Measurements from ENCODE around the gene CEP95.

The CEP95 gene

GRCh38 chr17:64496348-64496785 is 10.4 kb upstream of the CEP95 start:
- CTCF ChIA-PET = interaction anchor here (1.0 to 5.9 kb wide), 7 partner anchors 9 to 136 kb away, joined by 3 to 33 read pairs (median 4); partner anchors contain the start of genes CEP95 and DDX5
- DNase-seq (ENCODE audit: extremely low spot score) = no peak
- no peak for TF ChIP-seq CTCF (IDR thresholded peaks at IDR 0.05; ENCODE audit: control extremely low read depth, extremely low read depth, low read depth, missing control alignments)
- POLR2A ChIA-PET = interaction anchor here (0.6 to 5.2 kb wide), 6 partner anchors 10 to 236 kb away, joined by 3 to 89 read pairs (median 6); partner anchors contain the start of genes CEP95 and DDX5

GRCh38 chr17:64496786-64497564 is 9.8 kb upstream of the CEP95 start, which contains the start of gene POLG2:
Gene POLG2, minus strand, starts transcription at chr17:64497054. Its CDS starts 86 bp downstream, at chr17:64496968.
- TF ChIP-seq CTCF (IDR thresholded peaks at IDR 0.05; ENCODE audit: control extremely low read depth, extremely low read depth, low read depth, missing control alignments) = peak; percentile 67
- peak; percentile 93 for DNase-seq (ENCODE audit: extremely low spot score)
- ChIA-PET CTCF (interaction anchor here (1.0 to 5.9 kb wide), 10 partner anchors 8 to 152 kb away, joined by 3 to 33 read pairs (median 4); partner anchors contain the start of genes CEP95 and DDX5), POLR2A (interaction anchor here (0.6 to 5.2 kb wide), 6 partner anchors 9 to 235 kb away, joined by 3 to 89 read pairs (median 4); partner anchors contain the start of genes CEP95 and DDX5)

- TF ChIP-seq CTCF (IDR thresholded peaks at IDR 0.05; ENCODE audit: control extremely low read depth, extremely low read depth, low read depth, missing control alignments) = no peak
- POLR2A ChIA-PET = interaction anchor here (0.9 to 5.2 kb wide), 6 partner anchors 9 to 102 kb away, joined by 3 to 89 read pairs (median 4); partner anchors contain the start of genes CEP95 and DDX5
- CTCF ChIA-PET = interaction anchor here (1.0 to 5.9 kb wide), 10 partner anchors 9 to 152 kb away, joined by 3 to 33 read pairs (median 4); partner anchors contain the start of genes CEP95 and DDX5
- no peak for DNase-seq (ENCODE audit: extremely low spot score)
Measured at GRCh38 chr17:64497565-64498035, 9.2 kb upstream of the CEP95 start.

GRCh38 chr17:64498308-64499203 is 8.2 kb upstream of the CEP95 start:
- ChIA-PET CTCF (interaction anchor here (1.2 to 5.9 kb wide), 5 partner anchors 9 to 151 kb away, joined by 3 to 33 read pairs (median 5); partner anchors contain the start of gene CEP95), POLR2A (interaction anchor here (0.6 to 5.2 kb wide), 8 partner anchors 8 to 195 kb away, joined by 3 to 89 read pairs (median 3); partner anchors contain the start of genes CEP95 and DDX5)
- DNase-seq (ENCODE audit: extremely low spot score) = no peak
- no peak for TF ChIP-seq CTCF (IDR thresholded peaks at IDR 0.05; ENCODE audit: control extremely low read depth, extremely low read depth, low read depth, missing control alignments)

GRCh38 chr17:64499805-64500486 is 6.8 kb upstream of the CEP95 start:
- POLR2A ChIA-PET = interaction anchor here (0.7 to 1.5 kb wide), 3 partner anchors 10 to 150 kb away, joined by 3 to 8 read pairs (median 3); no protein-coding TSS in a partner anchor
- CTCF ChIA-PET = interaction anchor here (2.8 to 5.9 kb wide), 2 partner anchors 80 to 149 kb away, joined by 9 to 33 read pairs; no protein-coding TSS in a partner anchor
- DNase-seq (ENCODE audit: extremely low spot score) = no peak
- TF ChIP-seq CTCF (IDR thresholded peaks at IDR 0.05; ENCODE audit: control extremely low read depth, extremely low read depth, low read depth, missing control alignments) = no peak

Measured in GM10248 (cell line).